DND-41 (cell line): ENCODE results near the gene TCF4.

Experiments
- ATAC-seq: fragments of 200-7000 bp; cut with Tn5 transposase; 3 replicates; pipeline ENCODE4 v1.9.1; 2021; ENCODE audit warnings: low read depth; ENCODE audit not compliant: insufficient read depth
- DNase-seq: peaks from one replicate; pipeline ENCODE4 v3.0.0-alpha.2; 2020
- H2AFZ ChIP-seq: 2 replicates; pipeline ENCODE4 v1.6.0; 2012; ENCODE audit warnings: low read depth, low read length
- H3K27ac ChIP-seq: 2 replicates; pipeline ENCODE4 v1.5.1; 2012; ENCODE audit warnings: low read length, inconsistent platforms
- H3K27me3 ChIP-seq: fragments of 200-600 bp; sonication (generic); 2 replicates; pipeline ENCODE4 v1.6.0; 2012; ENCODE audit warnings: low read length, mild to moderate bottlenecking, inconsistent platforms; ENCODE audit not compliant: insufficient read depth, poor library complexity
- H3K36me3 ChIP-seq: 2 replicates; pipeline ENCODE4 v1.5.1; 2012; ENCODE audit warnings: low read length, inconsistent platforms; ENCODE audit not compliant: insufficient read depth
- H3K4me1 ChIP-seq: 2 replicates; pipeline ENCODE4 v1.5.1; 2012; ENCODE audit warnings: mild to moderate bottlenecking, low read length; ENCODE audit not compliant: insufficient read depth
- H3K4me2 ChIP-seq: 2 replicates; pipeline ENCODE4 v1.6.0; 2012; ENCODE audit warnings: mild to moderate bottlenecking, moderate library complexity, low read length, inconsistent platforms; ENCODE audit not compliant: insufficient read depth
- H3K4me3 ChIP-seq, 2 experiments: fragments of 200-600 bp in 1 of 2; shearing (Covaris generic) in 1 of 2; 2 replicates each; pipeline ENCODE4 v1.5.1; 2012 to 2016; ENCODE audit warnings: inconsistent platforms in 2 of 2, low read length in 2 of 2, mild to moderate bottlenecking in 2 of 2, low read depth in 1 of 2, moderate library complexity in 1 of 2
- H3K79me2 ChIP-seq: 2 replicates; pipeline ENCODE4 v1.6.0; 2012; ENCODE audit warnings: low read length, inconsistent platforms; ENCODE audit not compliant: insufficient read depth
- H3K9ac ChIP-seq: 2 replicates; pipeline ENCODE4 v1.6.0; 2012; ENCODE audit warnings: low read depth, mild to moderate bottlenecking, inconsistent platforms, low read length, moderate library complexity
- H3K9me3 ChIP-seq: 2 replicates; pipeline ENCODE4 v1.5.1; 2012; ENCODE audit warnings: low read length, moderate library complexity, mild to moderate bottlenecking, inconsistent platforms; ENCODE audit not compliant: insufficient read depth, severe bottlenecking
- H4K20me1 ChIP-seq: 2 replicates; pipeline ENCODE4 v1.6.0; 2012; ENCODE audit warnings: low read length; ENCODE audit not compliant: insufficient read depth
- EZH2 ChIP-seq: IDR thresholded peaks from 3 replicates; pipeline ENCODE4 v1.6.1; 2012; ENCODE audit warnings: borderline replicate concordance, low read depth, mild to moderate bottlenecking, moderate library complexity, low read length, inconsistent platforms; ENCODE audit not compliant: severe bottlenecking
- TF ChIP-seq, protein P1 (sequence below): IDR thresholded peaks from 2 replicates; pipeline ENCODE4 v1.5.1; 2012; ENCODE audit warnings: borderline replicate concordance, low read length, moderate library complexity, mild to moderate bottlenecking; ENCODE audit not compliant: poor library complexity, severe bottlenecking; ENCODE audit errors: extremely low read depth

Gene TCF4

GRCh38 chr18:55323051-55323994 lies 264.7 kb downstream of the TCF4 start:
- H3K4me1 ChIP-seq = no peaks in the 10 kb centered on the region

GRCh38 chr18:55322178-55322735 lies 265.7 kb downstream of the TCF4 start:
- no peak for ATAC-seq
- no peaks in the 10 kb centered on the region for H3K4me1 ChIP-seq
- H3K4me3 ChIP-seq = no peak overlapping the region
- no peaks in the 10 kb centered on the region for H4K20me1 ChIP-seq
- H3K27me3 ChIP-seq = no peaks in the 10 kb centered on the region
- H3K27ac ChIP-seq = no peak overlapping the region
- no peak overlapping the region for H3K4me2 ChIP-seq
- no peaks in the 10 kb centered on the region for H3K79me2 ChIP-seq
- no peak overlapping the region for H2AFZ ChIP-seq
- DNase-seq = no peak
- no peak overlapping the region for H3K9ac ChIP-seq
- H3K36me3 ChIP-seq = no peaks in the 10 kb centered on the region
- H3K9me3 ChIP-seq = no peaks in the 10 kb centered on the region
- TF ChIP-seq, protein P1, sequence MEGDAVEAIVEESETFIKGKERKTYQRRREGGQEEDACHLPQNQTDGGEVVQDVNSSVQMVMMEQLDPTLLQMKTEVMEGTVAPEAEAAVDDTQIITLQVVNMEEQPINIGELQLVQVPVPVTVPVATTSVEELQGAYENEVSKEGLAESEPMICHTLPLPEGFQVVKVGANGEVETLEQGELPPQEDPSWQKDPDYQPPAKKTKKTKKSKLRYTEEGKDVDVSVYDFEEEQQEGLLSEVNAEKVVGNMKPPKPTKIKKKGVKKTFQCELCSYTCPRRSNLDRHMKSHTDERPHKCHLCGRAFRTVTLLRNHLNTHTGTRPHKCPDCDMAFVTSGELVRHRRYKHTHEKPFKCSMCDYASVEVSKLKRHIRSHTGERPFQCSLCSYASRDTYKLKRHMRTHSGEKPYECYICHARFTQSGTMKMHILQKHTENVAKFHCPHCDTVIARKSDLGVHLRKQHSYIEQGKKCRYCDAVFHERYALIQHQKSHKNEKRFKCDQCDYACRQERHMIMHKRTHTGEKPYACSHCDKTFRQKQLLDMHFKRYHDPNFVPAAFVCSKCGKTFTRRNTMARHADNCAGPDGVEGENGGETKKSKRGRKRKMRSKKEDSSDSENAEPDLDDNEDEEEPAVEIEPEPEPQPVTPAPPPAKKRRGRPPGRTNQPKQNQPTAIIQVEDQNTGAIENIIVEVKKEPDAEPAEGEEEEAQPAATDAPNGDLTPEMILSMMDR = no peak
- no peak for TF ChIP-seq EZH2

More at GRCh38 chr18:55323051-55323994, 264.7 kb downstream of the TCF4 start:
- H3K9me3 ChIP-seq = no peaks in the 10 kb centered on the region
- DNase-seq = no peak
- TF ChIP-seq, protein P1 = no peak
- no peak for TF ChIP-seq EZH2
- no peaks in the 10 kb centered on the region for H3K79me2 ChIP-seq
- H3K4me2 ChIP-seq = no peak overlapping the region
- no peak for ATAC-seq
- H3K36me3 ChIP-seq = no peaks in the 10 kb centered on the region
- H3K9ac ChIP-seq = no peak overlapping the region
- H3K4me3 ChIP-seq = no peak overlapping the region
- no peak overlapping the region for H2AFZ ChIP-seq
- no peaks in the 10 kb centered on the region for H4K20me1 ChIP-seq
- H3K27ac ChIP-seq = no peak overlapping the region
- no peaks in the 10 kb centered on the region for H3K27me3 ChIP-seq

- H3K79me2 ChIP-seq = no peaks in the 10 kb centered on the region
- no peak for TF ChIP-seq EZH2
- TF ChIP-seq, protein P1 = no peak
- H3K4me3 ChIP-seq = no peak overlapping the region
- H3K27ac ChIP-seq = no peak overlapping the region
- no peaks in the 10 kb centered on the region for H3K36me3 ChIP-seq
- H3K4me1 ChIP-seq = peaks cover 4% of the 10 kb centered on the region
- H3K9me3 ChIP-seq = no peaks in the 10 kb centered on the region
- DNase-seq = no peak
- H3K4me2 ChIP-seq = no peak overlapping the region
- H4K20me1 ChIP-seq = no peaks in the 10 kb centered on the region
- H2AFZ ChIP-seq = no peak overlapping the region
- no peak for ATAC-seq
- H3K9ac ChIP-seq = no peak overlapping the region
- no peaks in the 10 kb centered on the region for H3K27me3 ChIP-seq
Observed at GRCh38 chr18:55321265-55322177, 266.5 kb downstream of the TCF4 start.
